ENCODE data around the gene ITGA2. TPM values are rescaled to one million over a fixed set of nuclear protein-coding genes. Genes with fewer than 3 reads are reported as not detected.
A peak's percentile ranks its signal among the peaks of the same experiment; 100 is the strongest.

ITGA2 gene
- total and polyA plus RNA-seq, 2 of the 8 experiments (the other 6 are each of a cell fraction or from before 2014, with no cell fraction given) = 1.4 to 7.7 TPM

DNA sequence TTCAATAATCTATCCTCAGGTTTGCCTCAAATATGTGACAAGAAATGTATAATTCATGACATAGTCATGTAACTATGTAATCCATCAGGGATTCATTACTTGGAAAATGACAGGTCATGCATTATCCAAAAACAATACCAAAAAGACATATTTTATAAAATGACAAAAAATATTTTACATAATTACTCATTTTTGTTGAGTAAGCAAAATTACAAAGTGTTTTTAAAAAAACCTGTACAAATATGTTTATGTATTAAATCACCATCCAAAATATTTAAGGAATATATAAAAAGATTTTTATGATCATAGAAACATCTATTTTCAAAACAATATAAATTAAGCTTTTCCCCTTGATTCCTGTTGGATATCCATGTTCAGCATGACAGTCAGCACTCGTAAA is 36.7 kb upstream of the ITGA2 start:
- Histone ChIP-seq H3K4ac (replicated peaks; ENCODE audit: insufficient read length, low read depth, low read length) (no peak overlapping the region), H3K79me2 (ENCODE audit: control insufficient read depth in 1 of 2, insufficient read depth in 2 of 2, low read length in 2 of 2) (no peaks in the 10 kb centered on the region), H3K9ac (replicated peaks in 1 of 4; ENCODE audit: extremely low read depth in 1 of 4, low read depth in 3 of 4, low read length in 3 of 4) (no peak overlapping the region), H3K18ac (ENCODE audit: extremely low read depth, low read length) (no peak overlapping the region), H4K91ac (replicated peaks; ENCODE audit: insufficient read length, low read length) (no peak overlapping the region), H2BK15ac (ENCODE audit: low read length) (no peak overlapping the region), H3K56ac (replicated peaks; ENCODE audit: insufficient read length, low read depth, low read length) (no peak overlapping the region), H3K9me3 (ENCODE audit: insufficient read depth in 2 of 2, low read depth in 1 of 2, low read length in 1 of 2) (no peaks in the 10 kb centered on the region), H3K14ac (ENCODE audit: insufficient read length) (no peak overlapping the region), H4K20me1 (replicated peaks in 1 of 2; ENCODE audit: control insufficient read depth in 1 of 2, insufficient read depth in 2 of 2, low read length in 2 of 2) (no peaks in the 10 kb centered on the region), H3K27ac (ENCODE audit: low read depth, low read length) (no peak overlapping the region), H2BK12ac (ENCODE audit: low read depth, low read length) (no peak overlapping the region), H3K23me2 (ENCODE audit: low read depth, low read length) (no peaks in the 10 kb centered on the region), H2BK120ac (replicated peaks; ENCODE audit: low read depth, low read length) (no peak overlapping the region), H2BK20ac (ENCODE audit: low read length) (no peak overlapping the region), H3K36me3 (ENCODE audit: control insufficient read depth in 2 of 4, insufficient read depth in 4 of 4, low read length in 3 of 4) (no peaks in the 10 kb centered on the region), H3K79me1 (ENCODE audit: low read depth, low read length) (no peaks in the 10 kb centered on the region), H2BK5ac (ENCODE audit: low read depth, low read length) (no peak overlapping the region), H2AFZ (ENCODE audit: low read length) (no peak overlapping the region), H3K4me3 (ENCODE audit: extremely low read depth in 1 of 4, insufficient read depth in 2 of 4, low read depth in 3 of 4, low read length in 4 of 4) (no peak overlapping the region), H4K8ac (ENCODE audit: extremely low read depth, insufficient read depth, low read length) (no peak overlapping the region), H3K27me3 (replicated peaks in 1 of 4; ENCODE audit: control insufficient read depth in 3 of 4, extremely low read depth in 1 of 4, insufficient read depth in 3 of 4, low read length in 3 of 4) (no peaks in the 10 kb centered on the region), H3K23ac (ENCODE audit: insufficient read length) (no peak overlapping the region), H3K4me1 (replicated peaks in 1 of 4; ENCODE audit: control insufficient read depth in 3 of 4, insufficient read depth in 4 of 4, low read length in 3 of 4) (no peaks in the 10 kb centered on the region; a peak in 2 of 7 replicates), H3K4me2 (ENCODE audit: insufficient read depth in 1 of 2, low read depth in 2 of 2, low read length in 2 of 2) (no peak overlapping the region), H4K5ac (ENCODE audit: insufficient read length, low read depth, low read length) (no peak overlapping the region), H2AK5ac (ENCODE audit: low read depth, low read length) (no peak overlapping the region)
- WGBS, 2 experiments (ENCODE audit: extremely low coverage in 1 of 2, insufficient coverage in 1 of 2, insufficient read length in 1 of 2, insufficient replicate concordance in 2 of 2, low coverage in 1 of 2, low lambda C conversion rate in 2 of 2, missing lambda C conversion rate in 1 of 2) = 91% methylated on average over 1 of the region's 1 CpG; no CpG with 5 or more reads in 1 of the 2 experiments
- POLR2A ChIA-PET (ENCODE audit: partially characterized antibody) = no interaction called here
- TF ChIP-seq MAFK (IDR thresholded peaks at IDR 0.05; ENCODE audit: low read depth, low read length) (peak; percentile 76; the same call in 1 of the 2 replicates), KDM4A (IDR thresholded peaks at IDR 0.05; ENCODE audit: low read depth, low read length, severe bottlenecking) (no peak)
- CTCF ChIA-PET (ENCODE audit: partially characterized antibody) = interaction anchor here (0.8 to 2.5 kb wide), 4 partner anchors 51 to 143 kb away, joined by 3 to 14 read pairs (median 6); no protein-coding TSS in a partner anchor
- FAIRE-seq (no peak), DNase-seq (ENCODE audit: low read depth in 1 of 2, low spot score in 2 of 2) (no peak)

All from H1 (cell line).